Right atrium auricular region (tissue), 2 donors: ENCODE results near the gene PSMA6. TPM values are rescaled to one million over a fixed set of nuclear protein-coding genes. Genes with fewer than 3 reads are reported as not detected.

Experiments used
- DNase-seq: peaks from one replicate; pipeline ENCODE4 v3.0.0-alpha.2; 2019; ENCODE audit warnings: low spot score
- H3K27ac ChIP-seq, 2 donors: fragments of 200-600 bp; sonication (generic); 1 replicate in 1 of 2; 2 replicates in 1 of 2; pipeline ENCODE4 v1.5.1; 2016 to 2019
- H3K27me3 ChIP-seq, 2 donors: fragments of 200-600 bp; sonication (generic); one replicate each; pipeline versions ENCODE4 v1.5.1 to v1.6.0; 2017 to 2019
- H3K36me3 ChIP-seq: fragments of 200-600 bp; sonication (generic); one replicate; pipeline ENCODE4 v1.5.1; 2016
- H3K4me1 ChIP-seq, 2 donors: fragments of 200-600 bp; sonication (generic); one replicate each; pipeline versions ENCODE4 v1.5.1 to v1.6.0; 2017 to 2019
- H3K4me3 ChIP-seq, 2 donors: fragments of 200-600 bp; sonication (generic); 1 replicate in 1 of 2; 2 replicates in 1 of 2; pipeline ENCODE4 v1.5.1; 2017 to 2019; ENCODE audit warnings: mild to moderate bottlenecking in 1 of 2, moderate library complexity in 1 of 2
- H3K9me3 ChIP-seq, 2 donors: fragments of 200-600 bp; sonication (generic); one replicate each; pipeline ENCODE4 v1.5.1; 2019
- CTCF ChIP-seq, 2 donors: fragments of 200-600 bp; sonication (generic); IDR thresholded peaks; one replicate each; pipeline ENCODE4 v1.5.1; 2019; ENCODE audit warnings: antibody characterized with exemption in 2 of 2
- total RNA-seq, 2 donors: library from RNA; depleted of rRNA; stranded (reverse); fragments of >200 nt; gene quantifications; one replicate each; pipeline ENCODE4 v1.1.0, GENCODE V29; 2016

Gene PSMA6
- total RNA-seq, 2 donors from 2014 or later, result 143 to 191 TPM

- TF ChIP-seq CTCF (IDR thresholded peaks at IDR 0.05), result no peak
- H3K4me3 ChIP-seq, result peak overlapping the region; percentile 71 to 76
- H3K36me3 ChIP-seq, result no peaks in the 10 kb centered on the region
- DNase-seq, result no peak
- peaks cover 0 to 49% of the 10 kb centered on the region in 2 donors for H3K4me1 ChIP-seq
- no peaks in the 10 kb centered on the region for H3K27me3 ChIP-seq
- no peaks in the 10 kb centered on the region for H3K9me3 ChIP-seq
- H3K27ac ChIP-seq, result peak overlapping the region; percentile 88 to 91
Measured at GRCh38 chr14:35292770-35293561, 784 bp downstream of the PSMA6 start.

GRCh38 chr14:35295845-35296161 lies 3.6 kb downstream of the PSMA6 start:
- no peak overlapping the region for H3K4me3 ChIP-seq
- no peaks in the 10 kb centered on the region for H3K9me3 ChIP-seq
- H3K27me3 ChIP-seq, result no peaks in the 10 kb centered on the region
- peaks cover 0 to 60% of the 10 kb centered on the region in 2 donors for H3K4me1 ChIP-seq
- DNase-seq, result no peak
- no peak overlapping the region for H3K27ac ChIP-seq
- TF ChIP-seq CTCF (IDR thresholded peaks at IDR 0.05), result no peak
- H3K36me3 ChIP-seq, result no peaks in the 10 kb centered on the region

GRCh38 chr14:35296545-35296944 lies 4.4 kb downstream of the PSMA6 start:
- TF ChIP-seq CTCF (IDR thresholded peaks at IDR 0.05), result no peak
- no peaks in the 10 kb centered on the region for H3K36me3 ChIP-seq
- no peak overlapping the region for H3K4me3 ChIP-seq
- no peak for DNase-seq
- H3K4me1 ChIP-seq, result peaks cover 0 to 63% of the 10 kb centered on the region in 2 donors
- no peaks in the 10 kb centered on the region for H3K27me3 ChIP-seq
- no peak overlapping the region for H3K27ac ChIP-seq
- no peaks in the 10 kb centered on the region for H3K9me3 ChIP-seq

- Histone ChIP-seq H3K4me1 (peaks cover 0 to 67% of the 10 kb centered on the region in 2 donors), H3K9me3 (no peaks in the 10 kb centered on the region), H3K4me3 (no peak overlapping the region), H3K36me3 (no peaks in the 10 kb centered on the region), H3K27ac (no peak overlapping the region), H3K27me3 (no peaks in the 10 kb centered on the region)
- TF ChIP-seq CTCF (IDR thresholded peaks at IDR 0.05), result no peak
- no peak for DNase-seq
Measured at GRCh38 chr14:35297706-35298105, 5.5 kb downstream of the PSMA6 start.

DNA sequence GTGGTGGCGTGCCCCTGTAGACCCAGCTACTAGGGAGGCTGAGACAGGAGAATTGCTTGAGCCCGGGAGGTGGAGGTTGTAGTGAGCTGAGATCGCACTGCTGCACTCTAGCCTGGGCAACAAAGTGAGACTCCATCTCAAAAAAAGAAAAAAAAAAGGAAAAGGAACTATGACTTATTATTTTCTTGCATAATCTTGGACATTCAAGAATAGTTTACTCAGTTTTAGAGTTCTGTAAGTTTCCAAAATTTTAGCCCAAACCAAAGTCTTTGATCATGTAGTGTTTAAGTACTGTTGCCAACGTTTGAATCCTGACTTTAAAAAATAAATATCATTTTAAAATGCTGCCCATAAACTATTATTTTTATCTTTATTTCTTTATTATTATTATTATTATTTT lies 6.2 kb downstream of the PSMA6 start:
- DNase-seq, result no peak
- peaks cover 0 to 61% of the 10 kb centered on the region in 2 donors for H3K4me1 ChIP-seq
- H3K27ac ChIP-seq, result no peak overlapping the region
- H3K27me3 ChIP-seq, result no peaks in the 10 kb centered on the region
- H3K36me3 ChIP-seq, result no peaks in the 10 kb centered on the region
- H3K9me3 ChIP-seq, result no peaks in the 10 kb centered on the region
- no peak for TF ChIP-seq CTCF (IDR thresholded peaks at IDR 0.05)
- no peak overlapping the region for H3K4me3 ChIP-seq

- H3K27ac ChIP-seq, result no peak overlapping the region
- peaks cover 0 to 48% of the 10 kb centered on the region in 2 donors for H3K4me1 ChIP-seq
- no peaks in the 10 kb centered on the region for H3K9me3 ChIP-seq
- no peak overlapping the region for H3K4me3 ChIP-seq
- no peak for TF ChIP-seq CTCF (IDR thresholded peaks at IDR 0.05)
- no peak for DNase-seq
- no peaks in the 10 kb centered on the region for H3K27me3 ChIP-seq
- no peaks in the 10 kb centered on the region for H3K36me3 ChIP-seq
Measured at GRCh38 chr14:35299708-35300107, 7.5 kb downstream of the PSMA6 start.
